GM18951 (cell line): ENCODE results near the gene RUNDC1.
A peak's percentile ranks its signal among the peaks of the same experiment; 100 is the strongest.
"Not testable (repeated sequence)": the region's sequence is repeated elsewhere in the genome, so short reads cannot be mapped to it uniquely, and the experiment has no call there.

Source experiments
- POLR2A ChIP-seq: IDR thresholded peaks from 4 replicates; pipeline ENCODE4 v1.6.1; 2011; ENCODE audit warnings: mild to moderate bottlenecking; ENCODE audit not compliant: insufficient read length, insufficient read depth; ENCODE audit errors: extremely low read depth
- in situ Hi-C: fragments of 300-500 bp; cut with MboI; formaldehyde crosslinking; loops from one replicate; pipeline ENCODE4 v1.12.0; 2022; ENCODE audit warnings: low sequenced_read_pairs, mixed read lengths, inconsistent platforms; ENCODE audit not compliant: unreplicated experiment

The RUNDC1 gene

GRCh38 chr17:42980274-42980765, at the start of gene RUNDC1:
Gene RUNDC1, plus strand, starts transcription at chr17:42980565. Its CDS starts 12 bp downstream, at chr17:42980577.
- in situ Hi-C loops, result no loop called here
- TF ChIP-seq POLR2A, result peak; percentile 74

- in situ Hi-C loops, result no loop called here
- TF ChIP-seq POLR2A, result no peak
Observed at GRCh38 chr17:42937712-42938596, 42.4 kb upstream of the RUNDC1 start.

DNA sequence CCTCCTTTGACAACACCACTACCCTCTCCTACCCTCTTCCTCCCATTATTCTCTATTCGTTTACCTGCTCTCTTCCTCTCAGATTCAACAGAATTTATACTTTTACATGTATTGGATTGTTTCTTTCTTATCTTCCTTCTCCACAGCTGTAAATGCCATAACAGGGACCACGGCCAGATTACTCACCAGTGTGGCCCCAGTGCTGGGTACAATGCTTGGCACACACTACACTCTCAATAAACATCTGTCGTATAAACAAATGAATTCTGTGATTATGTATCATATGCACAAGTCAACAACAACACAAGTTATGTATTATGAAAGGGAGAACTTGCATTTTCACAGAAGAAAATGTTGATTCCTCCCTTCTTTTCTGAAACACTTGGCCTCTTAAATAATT, 36.2 kb upstream of the RUNDC1 start:
- in situ Hi-C loops, result no loop called here
- TF ChIP-seq POLR2A, result no peak

DNA sequence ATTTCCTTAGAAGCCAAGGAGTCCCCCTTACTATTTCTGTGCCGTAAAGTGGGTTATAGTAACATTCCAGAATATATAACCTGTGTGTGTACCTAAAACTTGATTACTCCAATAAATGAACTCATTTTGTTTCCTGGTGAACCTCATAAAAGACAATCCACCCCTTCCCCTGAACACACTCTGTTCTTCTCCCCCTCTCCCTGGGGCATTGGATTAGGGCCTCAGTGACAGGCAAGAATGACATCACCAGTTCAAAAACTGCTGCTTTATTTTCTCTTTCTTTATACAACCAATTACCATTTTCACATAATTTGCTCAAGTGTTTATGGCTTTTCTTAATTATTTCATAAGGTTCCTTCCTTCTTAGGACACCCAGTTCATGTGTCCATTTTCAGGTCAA, 33.6 kb upstream of the RUNDC1 start:
- in situ Hi-C loops, result no loop called here
- TF ChIP-seq POLR2A, result no peak

GRCh38 chr17:42950044-42950783, 30.2 kb upstream of the RUNDC1 start:
- in situ Hi-C loops, result no loop called here

DNA sequence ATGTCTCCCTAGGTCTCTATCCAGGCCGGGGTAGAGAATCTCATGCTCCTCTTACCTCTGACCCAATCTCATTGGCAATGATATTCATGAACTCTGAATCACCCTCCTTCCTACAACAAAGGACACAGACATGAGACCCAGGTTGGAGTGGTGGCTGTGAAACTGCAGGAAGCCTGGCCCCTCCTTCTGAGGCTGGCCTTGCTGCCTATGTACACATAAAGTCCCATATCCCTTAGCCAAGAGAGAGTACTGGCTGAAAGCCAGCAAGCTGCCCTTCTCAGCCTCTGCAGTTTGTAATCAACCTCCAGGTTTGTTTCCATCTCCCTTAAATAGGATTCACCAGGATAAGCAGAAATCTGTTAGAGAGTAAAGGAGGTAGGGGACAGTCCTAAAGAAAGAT, 26.7 kb upstream of the RUNDC1 start:
- in situ Hi-C loops, result no loop called here
- TF ChIP-seq POLR2A, result no peak

More at GRCh38 chr17:42950044-42950783, 30.2 kb upstream of the RUNDC1 start:
- TF ChIP-seq POLR2A, result no peak

DNA sequence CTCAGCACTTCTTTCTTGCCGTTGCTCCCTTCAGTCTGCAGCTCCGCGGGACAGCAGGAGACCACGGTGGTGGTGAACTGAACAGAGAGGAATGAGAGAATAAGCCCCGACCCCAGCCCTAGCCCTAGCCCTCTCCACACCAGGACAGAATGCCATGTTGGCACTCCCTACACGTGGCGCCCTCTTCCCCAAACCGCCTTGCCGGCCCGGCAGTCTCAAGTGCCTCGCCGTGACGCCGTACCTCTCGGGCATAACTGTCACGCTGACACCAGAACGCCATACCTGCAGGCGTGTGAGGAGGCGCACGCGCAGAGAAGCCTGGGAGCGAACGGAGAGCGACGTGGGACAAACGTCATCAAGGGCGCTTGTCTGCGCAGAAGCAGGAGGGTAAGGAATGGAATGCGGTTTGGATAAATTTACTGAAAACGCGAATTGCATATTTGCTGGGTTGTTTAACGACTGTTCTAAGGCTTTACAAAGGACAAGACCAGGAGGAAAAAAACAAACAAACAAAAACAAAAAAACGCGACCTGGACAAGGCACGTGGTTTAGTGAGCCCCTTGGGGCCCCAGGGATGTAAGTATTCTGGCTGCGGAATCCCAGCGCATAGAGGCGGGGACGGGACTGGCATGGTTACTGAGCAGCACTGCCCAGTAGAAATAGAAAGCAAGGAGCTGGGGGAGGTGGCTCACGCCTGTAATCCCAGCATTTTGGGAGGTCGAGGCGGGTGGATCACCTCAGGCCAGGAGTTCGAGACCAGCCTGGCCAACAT, 16.0 kb upstream of the RUNDC1 start, which contains the start of gene AARSD1:
AARSD1 (minus strand) TSS at position 294 of the 772 bp plus-strand sequence; CDS start at position 280, 14 bp downstream.
- TF ChIP-seq POLR2A, result peak; percentile 93
- in situ Hi-C loops, result no loop called here

DNA sequence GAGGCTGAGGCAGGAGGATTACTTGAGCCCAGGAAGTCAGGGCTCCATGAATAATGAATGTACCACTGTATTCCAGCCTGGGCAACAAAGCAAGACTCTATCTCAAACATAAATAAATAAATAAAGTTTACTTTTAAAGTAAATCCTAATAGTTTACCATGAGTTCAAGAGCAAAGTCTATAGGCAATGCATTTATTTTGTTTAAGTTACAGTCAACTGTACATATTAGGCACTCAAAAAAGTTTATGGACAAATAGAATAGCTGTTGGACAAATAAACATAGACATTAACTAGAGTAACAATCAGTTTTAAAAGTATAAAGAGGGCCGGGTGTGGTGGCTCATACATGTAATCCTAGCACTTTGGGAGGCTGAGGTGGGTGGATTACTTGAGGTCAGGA, 12.4 kb upstream of the RUNDC1 start:
- in situ Hi-C loops, result no loop called here
- TF ChIP-seq POLR2A, result no peak

DNA sequence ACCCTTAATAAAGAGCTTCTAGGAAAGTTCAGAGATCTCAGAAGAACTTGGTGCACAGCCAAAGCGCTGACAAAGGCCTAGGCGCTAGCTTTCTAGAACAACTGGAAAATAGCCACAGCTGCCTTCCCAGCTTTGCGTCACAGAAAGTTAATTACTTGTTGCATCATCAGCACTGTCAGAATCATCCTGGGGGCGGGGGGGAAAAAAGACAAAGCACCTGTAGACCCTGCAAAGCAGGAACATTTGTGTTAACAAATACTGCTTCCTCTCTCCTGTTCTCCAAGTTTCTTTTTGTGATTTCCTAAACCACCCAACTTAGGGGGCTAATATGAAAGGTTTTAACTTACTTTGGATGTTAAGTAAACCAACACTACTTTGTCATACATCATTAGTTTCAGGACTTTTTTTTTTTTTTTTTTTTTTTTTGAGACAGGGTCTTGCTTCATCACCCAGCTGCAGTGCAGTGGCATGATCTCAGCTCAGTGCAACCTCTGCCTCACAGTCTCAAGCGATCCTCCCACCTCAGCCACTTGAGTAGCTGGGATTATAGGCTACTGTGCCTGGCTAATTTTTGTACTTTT, 11.3 kb upstream of the RUNDC1 start:
- TF ChIP-seq POLR2A, result no peak
- in situ Hi-C loops, result no loop called here

GRCh38 chr17:42971589-42971988, 8.8 kb upstream of the RUNDC1 start:
- in situ Hi-C loops, result no loop called here
- no peak for TF ChIP-seq POLR2A

GRCh38 chr17:42973323-42973722, 7.0 kb upstream of the RUNDC1 start:
- in situ Hi-C loops, result not testable (repeated sequence)

DNA sequence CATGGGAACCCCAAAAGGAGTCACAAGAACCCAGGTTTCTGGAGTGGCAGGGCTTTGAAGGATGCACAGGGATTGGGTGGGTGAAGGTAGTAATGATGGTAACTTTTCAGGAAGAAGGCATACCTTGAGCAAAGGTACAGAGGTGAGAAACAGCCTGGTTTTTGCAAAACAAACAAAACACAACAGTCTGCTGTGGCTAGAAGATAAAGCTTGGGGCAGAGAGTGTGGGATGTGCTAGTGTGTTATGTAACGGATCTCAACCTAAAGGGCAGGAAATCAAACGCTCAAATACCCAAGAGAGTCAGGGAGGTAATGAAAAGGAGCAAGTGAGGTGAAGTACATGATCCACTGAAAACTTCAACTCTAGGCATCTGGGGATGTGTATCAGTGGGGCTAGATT, 5.1 kb upstream of the RUNDC1 start:
- in situ Hi-C loops, result no loop called here
- no peak for TF ChIP-seq POLR2A

- in situ Hi-C loops, result not testable (repeated sequence)
Observed at GRCh38 chr17:42975701-42976100, 4.7 kb upstream of the RUNDC1 start.
